Activated CD8-positive, alpha-beta T cell treated with anti-CD3 and anti-CD28 coated beads for 36 hours (primary cell): ENCODE results near the gene ATG10. TPM values are rescaled to one million over a fixed set of nuclear protein-coding genes. Genes with fewer than 3 reads are reported as not detected.

Experiments used
- ATAC-seq: fragments of 200-7000 bp; cut with Tn5 transposase; one replicate; pipeline ENCODE4 v1.10.0; 2021; ENCODE audit warnings: mild to moderate bottlenecking, moderate library complexity
- CTCF ChIA-PET: fragments of 350-600 bp; sonication (Branson Sonifier 250); formaldehyde crosslinking; loops from one replicate; lab custom pipeline; 2021; ENCODE audit warnings: antibody characterized with exemption; lab: Charles Lee
- POLR2A ChIA-PET: fragments of 350-600 bp; sonication (Branson Sonifier 250); formaldehyde crosslinking; loops from one replicate; lab custom pipeline; 2021; ENCODE audit warnings: antibody characterized with exemption; lab: Charles Lee
- DNase-seq: peaks from one replicate; pipeline ENCODE4 v3.0.0-alpha.2; 2020
- H3K27ac Mint-ChIP-seq: one replicate; pipeline ENCODE4 v1.8.0; 2021; ENCODE audit warnings: mild to moderate bottlenecking, mixed read lengths
- H3K27me3 Mint-ChIP-seq: one replicate; pipeline ENCODE4 v1.8.0; 2021; ENCODE audit warnings: mixed read lengths
- H3K36me3 Mint-ChIP-seq: one replicate; pipeline ENCODE4 v1.8.0; 2021; ENCODE audit warnings: low read depth, mixed read lengths
- H3K4me1 Mint-ChIP-seq: one replicate; pipeline ENCODE4 v1.8.0; 2021; ENCODE audit warnings: low read depth, mixed read lengths
- H3K4me3 Mint-ChIP-seq: one replicate; pipeline ENCODE4 v1.8.0; 2021; ENCODE audit warnings: mild to moderate bottlenecking, moderate library complexity, mixed read lengths
- H3K9me3 Mint-ChIP-seq: one replicate; pipeline ENCODE4 v1.8.0; 2021; ENCODE audit warnings: mixed read lengths
- CTCF ChIP-seq: fragments of 200-600 bp; IDR thresholded peaks from one replicate; pipeline ENCODE4 v1.8.0; 2022; ENCODE audit warnings: antibody characterized with exemption, mild to moderate bottlenecking
- intact Hi-C: fragments of 100-400 bp; cut with micrococcal nuclease; formaldehyde crosslinking; loops from one replicate; pipeline ENCODE4 v1.10.0; 2022
- total RNA-seq, 2 experiments: library from RNA; stranded (reverse); gene quantifications; one replicate each; pipeline ENCODE4 v1.2.3, GENCODE V29; 2021

Gene ATG10
- total RNA-seq, 2 experiments from 2014 or later: 7.5 to 12.0 TPM

GRCh38 chr5:82077496-82077895 lies 105.7 kb downstream of the ATG10 start:
- ATAC-seq: no peak
- no peaks in the 10 kb centered on the region for H3K27me3 Mint-ChIP-seq
- TF ChIP-seq CTCF: no peak
- ChIA-PET POLR2A (no interaction called here), CTCF (no interaction called here)
- H3K4me1 Mint-ChIP-seq: no peaks in the 10 kb centered on the region
- DNase-seq: no peak
- H3K4me3 Mint-ChIP-seq: no peak overlapping the region
- peaks cover 21% of the 10 kb centered on the region for H3K36me3 Mint-ChIP-seq
- intact Hi-C loops: no loop called here
- peaks cover 3% of the 10 kb centered on the region for H3K9me3 Mint-ChIP-seq
- H3K27ac Mint-ChIP-seq: no peak overlapping the region

- DNase-seq (no peak), ATAC-seq (no peak)
- H3K9me3 Mint-ChIP-seq: peaks cover 17% of the 10 kb centered on the region
- no peak overlapping the region for H3K4me3 Mint-ChIP-seq
- peaks cover 2% of the 10 kb centered on the region for H3K4me1 Mint-ChIP-seq
- H3K27me3 Mint-ChIP-seq: no peaks in the 10 kb centered on the region
- ChIA-PET POLR2A (no interaction called here), CTCF (no interaction called here)
- TF ChIP-seq CTCF: no peak
- intact Hi-C loops: no loop called here
- no peak overlapping the region for H3K27ac Mint-ChIP-seq
- H3K36me3 Mint-ChIP-seq: peaks cover 13% of the 10 kb centered on the region
These were observed 119.8 kb downstream of the ATG10 start for GRCh38 chr5:82091617-82092016.

GRCh38 chr5:82095536-82095935 lies 123.7 kb downstream of the ATG10 start:
- Mint-ChIP-seq H3K27ac (no peak overlapping the region), H3K36me3 (peaks cover 14% of the 10 kb centered on the region), H3K4me1 (peaks cover 6% of the 10 kb centered on the region), H3K9me3 (peaks cover 12% of the 10 kb centered on the region), H3K27me3 (no peaks in the 10 kb centered on the region), H3K4me3 (no peak overlapping the region)
- TF ChIP-seq CTCF: no peak
- ChIA-PET CTCF (interaction anchor here (0.5 kb wide), 1 partner anchor 309 kb away, joined by 3 read pairs; no protein-coding TSS in a partner anchor), POLR2A (no interaction called here)
- DNase-seq (no peak), ATAC-seq (no peak)
- intact Hi-C loops: no loop called here

- Mint-ChIP-seq H3K36me3 (peaks cover 14% of the 10 kb centered on the region), H3K27ac (no peak overlapping the region), H3K27me3 (no peaks in the 10 kb centered on the region), H3K9me3 (peaks cover 12% of the 10 kb centered on the region), H3K4me3 (no peak overlapping the region), H3K4me1 (peaks cover 10% of the 10 kb centered on the region)
- ATAC-seq: no peak
- intact Hi-C loops: no loop called here
- no peak for DNase-seq
- no peak for TF ChIP-seq CTCF
- POLR2A ChIA-PET: no interaction called here
- CTCF ChIA-PET: no interaction called here
These were observed 124.4 kb downstream of the ATG10 start for GRCh38 chr5:82096249-82096648.

- Mint-ChIP-seq H3K27ac (peak overlapping the region; percentile 30), H3K9me3 (no peaks in the 10 kb centered on the region), H3K27me3 (no peaks in the 10 kb centered on the region), H3K4me1 (peaks cover 19% of the 10 kb centered on the region), H3K36me3 (peaks cover 3% of the 10 kb centered on the region), H3K4me3 (no peak overlapping the region)
- ChIA-PET CTCF (no interaction called here), POLR2A (no interaction called here)
- peak; percentile 84 for ATAC-seq
- intact Hi-C loops: no loop called here
- no peak for DNase-seq
- TF ChIP-seq CTCF: no peak
These were observed 128.7 kb downstream of the ATG10 start for GRCh38 chr5:82100303-82101077.
